Esophagus squamous epithelium (tissue), 5 donors: ENCODE measurements around the gene RNF213. TPM values are rescaled to one million over a fixed set of nuclear protein-coding genes. Genes with fewer than 3 reads are reported as not detected.
A peak's percentile ranks its signal among the peaks of the same experiment; 100 is the strongest.

Experiments
- DNase-seq: peaks from one replicate; lab custom pipeline; 2025; lab: John Stamatoyannopoulos, UW
- H3K27ac ChIP-seq, 4 donors: fragments of 200-600 bp; sonication (generic); one replicate each; pipeline ENCODE4 v1.5.1; 2016 to 2019; ENCODE audit warnings: mild to moderate bottlenecking in 1 of 4
- H3K27me3 ChIP-seq, 4 donors: fragments of 200-600 bp; sonication (generic); 1 replicate in 3 of 4; 2 replicates in 1 of 4; pipeline versions ENCODE4 v1.5.1 to v1.6.0; 2017 to 2021; ENCODE audit warnings: antibody characterized with exemption in 1 of 4
- H3K36me3 ChIP-seq, 3 donors: fragments of 200-600 bp; sonication (generic); one replicate each; pipeline ENCODE4 v1.5.1; 2016 to 2019
- H3K4me1 ChIP-seq, 3 donors: fragments of 200-600 bp; sonication (generic); one replicate each; pipeline ENCODE4 v1.5.1; 2017 to 2019
- H3K4me3 ChIP-seq, 4 donors: fragments of 200-600 bp; sonication (generic); 1 replicate in 3 of 4; 2 replicates in 1 of 4; pipeline ENCODE4 v1.5.1; 2016 to 2019; ENCODE audit warnings: mild to moderate bottlenecking in 2 of 4, moderate library complexity in 1 of 4
- H3K9me3 ChIP-seq, 3 donors: fragments of 200-600 bp; sonication (generic); one replicate each; pipeline ENCODE4 v1.5.1; 2016 to 2019
- POLR2A ChIP-seq, 4 donors: fragments of 450-650 bp; IDR thresholded peaks; one replicate each; pipeline ENCODE4 v1.6.1; 2017; ENCODE audit warnings: antibody characterized with exemption in 4 of 4, mild to moderate bottlenecking in 4 of 4, moderate library complexity in 3 of 4
- WGBS, 2 donors: methylation state at CpG; one replicate each; pipeline ENCODE4 v1.1.5; 2018; 5-methylcytosine and 5-hydroxymethylcytosine counted together
- intact Hi-C: fragments of 100-400 bp; cut with DNase I; formaldehyde crosslinking; loops from one replicate; pipeline ENCODE4 v1.15.0; 2022
- total RNA-seq, 4 donors: library from RNA; depleted of rRNA; stranded (reverse); fragments of >200 nt; gene quantifications; one replicate each; pipeline ENCODE4 v1.1.0, GENCODE V29; 2016
- TF ChIP-seq, protein P1 (sequence below), 6 experiments: fragments of 450-650 bp in 4 of 6; fragments of 200-600 bp in 2 of 6; sonication (generic) in 2 of 6; IDR thresholded peaks; one replicate each; pipeline ENCODE4 v1.5.1; 2016 to 2019; ENCODE audit warnings: antibody characterized with exemption in 6 of 6, mild to moderate bottlenecking in 4 of 6, moderate library complexity in 4 of 6
- donor health status: DM: yes; HTN: yes; CAD: no.

The RNF213 gene
- total RNA-seq, 4 donors from 2014 or later = 56.1 to 67.9 (median 60.9) TPM

DNA sequence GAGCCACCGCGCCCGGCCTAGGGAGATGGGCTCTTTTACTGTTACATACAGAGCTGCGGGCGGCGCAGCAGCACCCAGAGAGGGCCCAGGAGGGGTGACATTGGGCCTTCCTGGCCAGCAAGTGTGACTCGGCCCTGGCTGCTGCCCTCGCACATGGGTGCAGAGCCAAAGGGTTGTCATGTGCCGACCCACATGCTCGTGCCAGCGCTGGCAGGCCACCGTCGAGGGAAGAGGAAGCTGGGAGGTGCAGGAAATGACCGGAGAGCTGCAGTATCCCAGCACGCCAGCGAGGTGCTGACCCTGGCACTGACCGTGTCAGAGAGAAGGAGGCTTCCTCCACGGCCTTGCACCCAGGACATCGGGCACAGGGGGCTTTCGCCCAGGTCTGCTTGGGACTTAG lies 162.3 kb downstream of the RNF213 start:
- Histone ChIP-seq H3K4me1 (peaks cover 3 to 24% (median 8%) of the 10 kb centered on the region in 3 donors), H3K36me3 (peaks cover 0 to 27% (median 0%) of the 10 kb centered on the region in 3 donors), H3K27me3 (no peaks in the 10 kb centered on the region), H3K4me3 (no peak overlapping the region), H3K27ac (peak overlapping the region in 1 of 4 donors; percentile 5), H3K9me3 (no peaks in the 10 kb centered on the region)
- intact Hi-C loops = loop anchor here (10.0 kb wide), 1 partner anchor 152 kb away; no protein-coding TSS in a partner anchor
- 24% methylated on average over 5 of the region's 20 CpGs; no CpG with 5 or more reads in 1 of the 2 donors for WGBS, 2 donors
- no peak for DNase-seq
- TF ChIP-seq, protein P1, sequence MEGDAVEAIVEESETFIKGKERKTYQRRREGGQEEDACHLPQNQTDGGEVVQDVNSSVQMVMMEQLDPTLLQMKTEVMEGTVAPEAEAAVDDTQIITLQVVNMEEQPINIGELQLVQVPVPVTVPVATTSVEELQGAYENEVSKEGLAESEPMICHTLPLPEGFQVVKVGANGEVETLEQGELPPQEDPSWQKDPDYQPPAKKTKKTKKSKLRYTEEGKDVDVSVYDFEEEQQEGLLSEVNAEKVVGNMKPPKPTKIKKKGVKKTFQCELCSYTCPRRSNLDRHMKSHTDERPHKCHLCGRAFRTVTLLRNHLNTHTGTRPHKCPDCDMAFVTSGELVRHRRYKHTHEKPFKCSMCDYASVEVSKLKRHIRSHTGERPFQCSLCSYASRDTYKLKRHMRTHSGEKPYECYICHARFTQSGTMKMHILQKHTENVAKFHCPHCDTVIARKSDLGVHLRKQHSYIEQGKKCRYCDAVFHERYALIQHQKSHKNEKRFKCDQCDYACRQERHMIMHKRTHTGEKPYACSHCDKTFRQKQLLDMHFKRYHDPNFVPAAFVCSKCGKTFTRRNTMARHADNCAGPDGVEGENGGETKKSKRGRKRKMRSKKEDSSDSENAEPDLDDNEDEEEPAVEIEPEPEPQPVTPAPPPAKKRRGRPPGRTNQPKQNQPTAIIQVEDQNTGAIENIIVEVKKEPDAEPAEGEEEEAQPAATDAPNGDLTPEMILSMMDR (IDR thresholded peaks at IDR 0.05) = no peak
- no peak for TF ChIP-seq POLR2A (IDR thresholded peaks at IDR 0.05)

DNA sequence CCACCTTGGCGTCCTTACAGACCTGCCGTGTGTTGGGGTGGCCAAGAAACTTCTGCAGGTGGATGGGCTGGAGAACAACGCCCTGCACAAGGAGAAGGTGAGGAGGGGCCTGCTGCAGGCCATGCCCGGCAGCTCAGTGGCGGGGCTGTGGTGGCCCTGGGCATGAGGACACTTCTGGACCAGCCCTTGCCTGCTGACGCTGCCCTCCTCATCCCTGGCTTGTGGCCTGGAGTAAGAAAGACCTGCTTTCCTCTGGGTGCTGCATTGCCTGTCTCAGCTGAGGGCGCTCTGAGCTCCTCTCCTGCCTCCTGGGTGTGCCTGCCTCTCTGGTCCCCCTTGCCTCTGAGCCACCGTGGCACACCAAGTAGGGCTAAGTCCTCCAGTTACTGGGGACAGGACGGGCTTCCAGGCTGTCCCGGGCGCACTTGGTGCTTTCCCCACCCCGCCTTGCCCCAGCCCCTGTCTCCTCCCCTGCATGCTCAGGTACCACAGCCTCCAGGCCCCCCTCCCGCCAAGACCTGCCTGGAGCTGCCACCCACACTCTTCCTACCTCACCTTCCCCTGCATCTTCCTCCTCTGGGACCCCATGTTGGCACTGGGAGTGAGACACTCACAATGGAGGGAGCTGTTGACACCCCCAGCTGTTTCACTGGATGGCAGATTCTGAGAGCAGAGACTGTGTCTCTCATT lies 163.0 kb downstream of the RNF213 start:
- no peak for TF ChIP-seq POLR2A (IDR thresholded peaks at IDR 0.05)
- TF ChIP-seq, protein P1 (IDR thresholded peaks at IDR 0.05) = no peak
- intact Hi-C loops = loop anchor here (10.0 kb wide), 1 partner anchor 151 kb away; no protein-coding TSS in a partner anchor
- WGBS, 2 donors = 45 to 60% methylated on average over 5 to 7 of the region's 13 CpGs
- H3K27ac ChIP-seq = peak overlapping the region in 1 of 4 donors; percentile 5
- H3K27me3 ChIP-seq = no peaks in the 10 kb centered on the region
- H3K4me3 ChIP-seq = no peak overlapping the region
- H3K9me3 ChIP-seq = no peaks in the 10 kb centered on the region
- H3K4me1 ChIP-seq = peaks cover 3 to 24% (median 8%) of the 10 kb centered on the region in 3 donors
- H3K36me3 ChIP-seq = peaks cover 0 to 20% (median 0%) of the 10 kb centered on the region in 3 donors
- DNase-seq = no peak

DNA sequence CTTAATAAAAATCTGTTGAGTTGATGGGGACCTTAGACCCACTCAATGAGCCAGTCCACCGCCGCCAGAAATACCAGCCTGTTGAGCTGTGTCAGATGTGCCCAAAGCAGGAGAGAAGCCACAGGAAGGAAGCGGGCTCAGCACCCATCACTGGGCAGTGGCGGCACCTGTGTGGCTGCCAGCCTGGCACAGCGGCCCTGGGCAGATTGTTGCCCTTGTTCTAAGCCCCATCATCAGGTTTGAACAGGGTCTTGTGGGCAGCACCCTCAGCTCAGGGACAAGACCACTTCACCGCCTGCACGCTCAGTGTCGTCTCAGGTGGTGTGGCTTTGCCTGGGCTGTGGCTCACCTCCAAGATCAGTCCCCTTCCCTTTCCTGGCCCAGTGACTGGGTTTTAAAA lies 163.6 kb downstream of the RNF213 start:
- intact Hi-C loops = loop anchor here (10.0 kb wide), 1 partner anchor 151 kb away; no protein-coding TSS in a partner anchor
- 50 to 93% methylated on average over 2 to 3 of the region's 8 CpGs for WGBS, 2 donors
- H3K4me3 ChIP-seq = no peak overlapping the region

DNA sequence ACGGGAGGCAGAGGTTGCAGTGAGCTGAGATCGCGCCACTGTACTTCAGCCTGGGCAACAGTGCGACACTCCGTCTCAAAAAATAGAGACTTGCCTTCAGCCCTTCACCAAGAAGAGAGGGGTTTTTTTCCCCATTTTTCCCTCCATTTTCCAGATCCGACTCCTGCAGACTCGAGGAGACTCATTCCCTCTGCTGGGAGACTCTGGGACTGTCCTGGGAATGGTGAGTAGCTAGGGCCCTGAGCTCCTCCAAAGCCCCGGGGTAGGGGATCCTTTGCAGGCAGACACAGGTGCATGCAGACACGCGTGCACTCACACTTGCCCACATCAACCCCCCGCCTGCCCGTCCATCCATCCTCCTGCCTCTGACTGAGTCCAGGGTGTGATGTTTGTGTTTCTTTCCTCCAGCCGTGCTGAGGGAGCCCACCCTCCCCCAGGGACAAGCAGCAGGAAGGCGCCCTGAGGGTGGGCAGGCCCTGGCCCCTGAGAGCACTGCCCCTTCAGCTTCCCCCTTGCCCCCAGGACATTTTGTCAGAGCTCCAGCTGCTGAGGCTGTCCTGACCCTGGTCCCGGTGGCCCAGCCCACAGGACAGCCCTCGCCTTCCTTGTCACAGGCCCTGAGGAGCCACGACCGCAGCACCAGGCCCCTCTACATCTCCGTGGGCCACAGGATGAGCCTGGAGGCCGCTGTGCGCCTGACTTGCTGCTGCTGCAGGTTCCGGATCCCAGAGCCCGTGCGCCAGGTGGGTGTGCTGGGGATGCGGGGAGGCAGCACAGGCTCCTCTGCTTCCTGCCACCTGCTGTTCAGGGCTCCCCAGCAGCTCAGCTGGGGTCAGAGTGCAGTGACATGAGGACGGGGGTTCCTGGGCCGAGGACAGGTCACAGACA lies 164.5 kb downstream of the RNF213 start:
- TF ChIP-seq, protein P1 (IDR thresholded peaks at IDR 0.05) = no peak
- no peak for TF ChIP-seq POLR2A (IDR thresholded peaks at IDR 0.05)
- no peaks in the 10 kb centered on the region for H3K27me3 ChIP-seq
- H3K36me3 ChIP-seq = peaks cover 0 to 12% (median 0%) of the 10 kb centered on the region in 3 donors
- H3K4me3 ChIP-seq = no peak overlapping the region
- no peak overlapping the region for H3K27ac ChIP-seq
- intact Hi-C loops = loop anchor here (10.0 kb wide), 1 partner anchor 150 kb away; no protein-coding TSS in a partner anchor
- no peak for DNase-seq
- no peaks in the 10 kb centered on the region for H3K9me3 ChIP-seq
- peaks cover 3 to 24% (median 8%) of the 10 kb centered on the region in 3 donors for H3K4me1 ChIP-seq
- WGBS, 2 donors = 77 to 87% methylated on average over 8 to 12 of the region's 27 CpGs

More for the DNA sequence above, 163.6 kb downstream of the RNF213 start:
- Histone ChIP-seq H3K27ac (no peak overlapping the region), H3K36me3 (peaks cover 0 to 14% (median 0%) of the 10 kb centered on the region in 3 donors), H3K4me1 (peaks cover 3 to 24% (median 8%) of the 10 kb centered on the region in 3 donors), H3K27me3 (no peaks in the 10 kb centered on the region), H3K9me3 (no peaks in the 10 kb centered on the region)
- TF ChIP-seq, protein P1 (IDR thresholded peaks at IDR 0.05) = no peak
- TF ChIP-seq POLR2A (IDR thresholded peaks at IDR 0.05) = no peak
- DNase-seq = no peak
